Neural cell (in vitro differentiated cells): Measurements from ENCODE around the gene DGLUCY. TPM values are rescaled to one million over a fixed set of nuclear protein-coding genes. Genes with fewer than 3 reads are reported as not detected.

ENCODE experiments used
- H2AFZ ChIP-seq: fragments of 200-600, 300-800 bp; sonication (generic), shearing (Covaris generic); 2 replicates; pipeline ENCODE4 v1.6.0; 2014; ENCODE audit warnings: low read depth, mild to moderate bottlenecking, antibody characterized with exemption, low read length, moderate library complexity
- H3F3A ChIP-seq: fragments of 200-600 bp; shearing (Covaris generic); 2 replicates; pipeline ENCODE4 v1.6.1; 2016; ENCODE audit warnings: mild to moderate bottlenecking, moderate library complexity, mixed read lengths, antibody characterized with exemption, low read length; ENCODE audit not compliant: insufficient read depth, poor library complexity, severe bottlenecking
- H3K27ac ChIP-seq: fragments of 200-600, 300-800 bp; sonication (generic), shearing (Covaris generic); 2 replicates; pipeline ENCODE4 v1.5.1; 2014; ENCODE audit warnings: mild to moderate bottlenecking, low read length, moderate library complexity
- H3K27me3 ChIP-seq: fragments of 300-800, 200-600 bp; sonication (generic), shearing (Covaris generic); 2 replicates; pipeline ENCODE4 v1.6.0; 2014; ENCODE audit warnings: mild to moderate bottlenecking, low read depth, low read length, moderate library complexity; ENCODE audit not compliant: insufficient read depth
- H3K36me3 ChIP-seq: fragments of 300-800, 200-600 bp; sonication (generic), shearing (Covaris generic); 2 replicates; pipeline ENCODE4 v1.5.1; 2014; ENCODE audit warnings: mild to moderate bottlenecking, antibody characterized with exemption, low read length, moderate library complexity; ENCODE audit not compliant: insufficient read depth
- H3K4me2 ChIP-seq: fragments of 300-800, 200-600 bp; sonication (generic), shearing (Covaris generic); 2 replicates; pipeline ENCODE4 v1.6.0; 2014; ENCODE audit warnings: mild to moderate bottlenecking, low read length
- H3K4me3 ChIP-seq: fragments of 300-800, 200-600 bp; sonication (generic), shearing (Covaris generic); 2 replicates; pipeline ENCODE4 v1.5.1; 2014; ENCODE audit warnings: mild to moderate bottlenecking, low read length, moderate library complexity
- H3K79me2 ChIP-seq: fragments of 200-600 bp; shearing (Covaris generic); replicated peaks from 2 replicates; pipeline ENCODE4 v1.6.0; 2014; ENCODE audit warnings: mild to moderate bottlenecking, low read length, moderate library complexity; ENCODE audit not compliant: insufficient read depth
- H3K9ac ChIP-seq: fragments of 300-800, 200-600 bp; sonication (generic), shearing (Covaris generic); 2 replicates; pipeline ENCODE4 v1.6.1; 2016; ENCODE audit warnings: mild to moderate bottlenecking, low read length, mixed read lengths
- H3K9me2 ChIP-seq: fragments of 200-600 bp; shearing (Covaris generic); 2 replicates; pipeline ENCODE4 v1.6.1; 2016; ENCODE audit warnings: mild to moderate bottlenecking, low read length, mixed read lengths; ENCODE audit not compliant: insufficient read depth
- H3K9me3 ChIP-seq: fragments of 200-600, 300-800 bp; sonication (generic), shearing (Covaris generic); 2 replicates; pipeline ENCODE4 v1.6.1; 2016; ENCODE audit warnings: mild to moderate bottlenecking, mixed run types, low read length, moderate library complexity, mixed read lengths
- H4K20me1 ChIP-seq: fragments of 200-600 bp; shearing (Covaris generic); 2 replicates; pipeline ENCODE4 v1.6.1; 2016; ENCODE audit warnings: mild to moderate bottlenecking, mixed run types; ENCODE audit not compliant: insufficient read depth
- CTCF ChIP-seq: fragments of 450-650 bp; IDR thresholded peaks from 2 replicates; pipeline ENCODE4 v1.5.1; 2014; ENCODE audit warnings: antibody characterized with exemption, mild to moderate bottlenecking, moderate library complexity; ENCODE audit not compliant: poor library complexity, severe bottlenecking
- EP300 ChIP-seq: fragments of 450-650 bp; conservative IDR thresholded peaks from 2 replicates; pipeline ENCODE4 v1.6.1; 2014; ENCODE audit warnings: antibody characterized with exemption, mild to moderate bottlenecking, moderate library complexity; ENCODE audit not compliant: poor library complexity, severe bottlenecking
- EZH2 ChIP-seq: fragments of 200-600, 300-800 bp; shearing (Covaris generic), sonication (generic); IDR thresholded peaks from 2 replicates; pipeline ENCODE4 v1.6.1; 2014; ENCODE audit warnings: antibody characterized with exemption, low read length, borderline replicate concordance, mild to moderate bottlenecking; ENCODE audit not compliant: insufficient read depth, poor library complexity, severe bottlenecking
- MXI1 ChIP-seq: fragments of 450-650 bp; conservative IDR thresholded peaks from 2 replicates; pipeline ENCODE4 v1.6.1; 2014; ENCODE audit warnings: antibody characterized with exemption, mild to moderate bottlenecking; ENCODE audit not compliant: poor library complexity, severe bottlenecking
- POLR2AphosphoS5 ChIP-seq: IDR thresholded peaks from 2 replicates; pipeline ENCODE4 v1.6.1; 2012
- RAD21 ChIP-seq: fragments of 450-650 bp; conservative IDR thresholded peaks from 2 replicates; pipeline ENCODE4 v1.6.1; 2014; ENCODE audit warnings: antibody characterized with exemption, mild to moderate bottlenecking, moderate library complexity
- REST ChIP-seq: IDR thresholded peaks from 2 replicates; pipeline ENCODE4 v1.6.1; 2012; ENCODE audit warnings: borderline replicate concordance
- SMC3 ChIP-seq: fragments of 450-650 bp; conservative IDR thresholded peaks from 2 replicates; pipeline ENCODE4 v1.6.1; 2014; ENCODE audit warnings: antibody characterized with exemption, mild to moderate bottlenecking, moderate library complexity; ENCODE audit not compliant: poor library complexity
- TAF1 ChIP-seq: IDR thresholded peaks from 2 replicates; pipeline ENCODE4 v1.6.1; 2012; ENCODE audit warnings: low read depth
- polyA plus RNA-seq: library from polyadenylated mRNA; depleted of rRNA; stranded (reverse); fragments of >200 nt; gene quantifications from 2 replicates; pipeline ENCODE4 v1.2.3, GENCODE V29; 2014

The DGLUCY gene
- polyA plus RNA-seq, 1 donor from 2014 or later: 30.5 TPM

GRCh38 chr14:91173904-91174303, 60.0 kb downstream of the DGLUCY start:
- H3K9ac ChIP-seq: no peak overlapping the region
- no peaks in the 10 kb centered on the region for H3K9me2 ChIP-seq
- H2AFZ ChIP-seq: no peak overlapping the region
- TF ChIP-seq CTCF (no peak), MXI1 (no peak), TAF1 (no peak), RAD21 (no peak), POLR2AphosphoS5 (no peak), REST (no peak), EZH2 (no peak), SMC3 (no peak), EP300 (no peak)
- no peaks in the 10 kb centered on the region for H3K27me3 ChIP-seq
- H3F3A ChIP-seq: no peaks in the 10 kb centered on the region
- no peaks in the 10 kb centered on the region for H3K9me3 ChIP-seq
- no peaks in the 10 kb centered on the region for H3K79me2 ChIP-seq
- no peak overlapping the region for H3K4me2 ChIP-seq
- H4K20me1 ChIP-seq: no peaks in the 10 kb centered on the region
- H3K4me3 ChIP-seq: no peak overlapping the region
- H3K27ac ChIP-seq: no peak overlapping the region
- no peaks in the 10 kb centered on the region for H3K36me3 ChIP-seq

GRCh38 chr14:91175291-91176201, 61.7 kb downstream of the DGLUCY start:
- Histone ChIP-seq H3K9me3 (no peaks in the 10 kb centered on the region), H3K9me2 (no peaks in the 10 kb centered on the region), H3F3A (no peaks in the 10 kb centered on the region), H3K27me3 (no peaks in the 10 kb centered on the region), H3K36me3 (no peaks in the 10 kb centered on the region), H3K27ac (no peak overlapping the region), H2AFZ (no peak overlapping the region), H3K4me2 (no peak overlapping the region), H3K4me3 (no peak overlapping the region), H3K79me2 (no peaks in the 10 kb centered on the region), H3K9ac (no peak overlapping the region), H4K20me1 (no peaks in the 10 kb centered on the region)
- TF ChIP-seq SMC3: no peak
